GM12874 (cell line): ENCODE data around the gene PLD4.

Experiments
- TF ChIP-seq, protein P1 (sequence below): IDR thresholded peaks from 2 replicates; pipeline ENCODE4 v1.5.1; 2011; ENCODE audit warnings: low read depth, mild to moderate bottlenecking, control low read depth, low read length, moderate library complexity; ENCODE audit not compliant: insufficient read depth

Gene PLD4

DNA sequence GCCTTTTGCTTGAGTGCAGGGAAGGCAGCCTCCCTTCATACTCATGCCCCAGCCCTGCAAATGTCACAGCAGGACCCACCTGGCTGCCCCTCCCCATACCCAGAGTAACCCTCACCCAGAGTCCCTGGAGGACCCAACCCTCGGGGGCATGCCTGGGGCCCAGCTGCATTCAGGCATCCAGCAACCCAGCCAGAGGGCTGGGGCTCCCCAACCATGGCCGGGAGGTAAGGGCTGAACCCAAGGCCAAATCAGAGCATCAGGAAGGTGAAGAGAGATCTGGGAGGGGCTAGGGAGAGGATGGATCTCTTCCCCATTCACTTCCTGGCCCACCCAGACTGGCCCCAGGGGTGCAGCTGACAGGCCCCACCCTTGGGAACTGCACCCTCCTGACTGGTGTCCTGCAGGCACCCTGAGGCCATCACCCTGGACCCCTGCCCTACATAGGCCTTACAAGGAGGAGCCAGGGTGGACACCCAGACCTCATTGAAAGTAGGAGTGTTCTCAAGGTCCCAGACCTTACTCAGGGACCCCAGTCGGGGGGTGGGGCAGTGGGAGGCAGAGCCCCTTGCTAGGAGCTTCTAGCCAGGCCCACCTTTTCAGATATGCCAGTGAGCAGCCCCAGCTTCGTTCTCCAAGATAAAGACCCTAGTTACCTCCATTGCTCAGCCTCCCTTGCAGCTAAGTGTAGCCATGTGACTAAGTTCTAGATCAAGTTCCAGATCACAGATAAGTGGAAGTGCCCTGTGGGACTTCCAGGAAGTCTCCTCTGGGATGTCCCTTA lies 849 bp upstream of the PLD4 start:
- TF ChIP-seq, protein P1, sequence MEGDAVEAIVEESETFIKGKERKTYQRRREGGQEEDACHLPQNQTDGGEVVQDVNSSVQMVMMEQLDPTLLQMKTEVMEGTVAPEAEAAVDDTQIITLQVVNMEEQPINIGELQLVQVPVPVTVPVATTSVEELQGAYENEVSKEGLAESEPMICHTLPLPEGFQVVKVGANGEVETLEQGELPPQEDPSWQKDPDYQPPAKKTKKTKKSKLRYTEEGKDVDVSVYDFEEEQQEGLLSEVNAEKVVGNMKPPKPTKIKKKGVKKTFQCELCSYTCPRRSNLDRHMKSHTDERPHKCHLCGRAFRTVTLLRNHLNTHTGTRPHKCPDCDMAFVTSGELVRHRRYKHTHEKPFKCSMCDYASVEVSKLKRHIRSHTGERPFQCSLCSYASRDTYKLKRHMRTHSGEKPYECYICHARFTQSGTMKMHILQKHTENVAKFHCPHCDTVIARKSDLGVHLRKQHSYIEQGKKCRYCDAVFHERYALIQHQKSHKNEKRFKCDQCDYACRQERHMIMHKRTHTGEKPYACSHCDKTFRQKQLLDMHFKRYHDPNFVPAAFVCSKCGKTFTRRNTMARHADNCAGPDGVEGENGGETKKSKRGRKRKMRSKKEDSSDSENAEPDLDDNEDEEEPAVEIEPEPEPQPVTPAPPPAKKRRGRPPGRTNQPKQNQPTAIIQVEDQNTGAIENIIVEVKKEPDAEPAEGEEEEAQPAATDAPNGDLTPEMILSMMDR: no peak

DNA sequence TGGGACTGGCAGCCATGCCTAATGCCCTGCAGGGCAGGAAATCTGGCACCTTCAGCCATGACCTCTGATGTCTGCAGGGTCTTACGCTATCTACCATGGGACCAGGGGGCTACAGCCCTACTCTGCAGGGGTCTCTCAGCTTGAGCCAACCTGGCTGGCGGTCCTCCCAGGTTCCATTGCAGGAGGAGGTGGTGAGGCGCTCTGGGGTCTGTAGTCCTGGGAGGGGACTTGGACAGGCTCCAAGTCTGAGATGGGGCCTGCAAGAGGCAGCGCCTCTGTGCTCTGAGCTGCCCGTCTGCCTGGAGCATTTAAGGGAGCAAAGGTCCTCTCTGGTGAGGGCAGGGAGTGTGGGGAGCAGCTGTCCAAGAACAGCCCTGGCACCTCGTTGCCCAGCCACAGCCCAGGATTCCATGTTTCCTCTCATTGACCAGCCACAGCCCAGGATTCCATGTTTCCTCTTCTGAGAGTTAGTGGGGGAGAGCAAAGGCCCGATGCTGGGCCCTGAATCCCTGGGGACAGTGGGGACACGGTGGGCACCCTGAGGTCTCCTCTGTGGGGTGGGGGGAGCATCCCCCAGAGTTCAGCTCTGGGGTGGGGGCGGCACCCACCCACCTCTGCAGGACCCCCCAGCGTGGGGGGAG lies 655 bp downstream of the PLD4 start:
- TF ChIP-seq, protein P1: no peak

DNA sequence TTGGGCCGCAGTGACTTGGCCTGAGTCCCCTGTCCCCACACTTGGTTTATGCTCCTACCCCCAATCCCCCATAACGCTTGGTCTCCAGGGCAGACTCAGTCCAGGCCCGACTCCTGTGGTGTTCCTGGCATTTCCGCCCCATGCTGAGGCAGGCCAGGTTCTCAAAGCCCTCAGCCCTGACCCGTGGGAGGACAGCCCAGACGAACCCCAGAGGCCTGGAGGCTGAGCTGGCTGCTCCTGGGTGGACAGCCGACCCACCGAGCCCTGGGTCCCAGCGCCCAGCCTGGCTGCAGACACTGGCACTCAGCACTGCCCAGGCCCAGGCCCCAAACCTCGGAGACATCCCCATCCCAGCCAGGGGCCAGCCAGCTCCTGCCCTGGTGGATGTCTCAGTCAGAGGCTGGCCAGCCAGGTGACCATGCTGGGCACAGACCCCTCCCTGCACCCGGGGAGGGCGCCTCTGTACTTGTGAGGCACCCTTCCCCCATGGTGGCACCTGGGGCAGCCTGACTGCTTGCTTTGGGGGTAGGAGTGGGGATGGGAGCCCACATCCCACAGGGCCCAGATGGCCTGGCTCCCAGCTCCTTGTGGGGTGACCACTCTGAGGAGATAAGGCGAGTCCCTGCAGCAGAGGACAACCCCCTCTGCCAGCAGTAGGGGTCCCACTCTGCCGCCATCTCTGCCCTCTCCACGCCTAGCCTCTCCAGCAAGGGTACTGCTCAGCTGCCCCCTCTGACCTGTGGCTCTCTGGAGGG lies 1.4 kb downstream of the PLD4 start:
- TF ChIP-seq, protein P1: no peak

DNA sequence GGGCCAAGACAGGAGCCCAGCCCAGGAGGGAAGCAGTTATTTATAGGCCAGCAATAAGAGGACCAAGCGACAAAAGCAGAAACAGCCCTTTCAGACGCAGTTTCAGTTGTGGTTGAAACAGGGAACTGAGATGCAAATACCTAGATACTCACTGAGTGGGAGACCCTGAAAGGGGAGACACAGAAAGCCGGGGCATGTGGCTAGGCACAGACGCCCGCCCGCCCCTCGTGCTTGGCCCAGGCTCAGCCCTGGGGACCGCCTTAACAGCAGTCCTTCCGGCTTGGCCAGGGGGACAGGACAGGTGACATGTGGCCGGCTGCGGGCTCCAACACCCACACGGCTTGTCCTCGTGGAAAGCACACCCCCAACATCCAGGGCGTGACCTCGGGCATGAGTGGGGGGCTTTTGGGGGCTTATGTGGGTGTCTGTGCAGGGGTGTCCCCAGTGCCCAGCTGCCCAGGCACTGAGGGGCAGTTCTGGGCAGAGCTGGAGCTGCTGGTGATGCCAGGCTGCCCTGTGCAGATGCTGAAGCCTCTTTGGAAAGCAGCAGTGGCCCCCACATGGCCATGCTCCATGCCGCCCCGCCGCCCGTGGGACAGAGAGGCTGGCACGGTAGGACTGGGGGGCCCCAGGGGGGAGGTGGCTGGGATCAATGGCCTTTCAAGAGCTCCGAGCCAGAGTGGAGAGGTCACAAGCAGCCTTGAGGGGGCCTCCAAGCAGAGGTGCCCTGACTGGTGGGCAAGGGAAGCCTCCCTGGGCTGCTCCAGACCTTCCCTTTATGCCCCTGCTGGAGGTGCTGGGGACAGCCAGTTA lies 2.1 kb downstream of the PLD4 start:
- TF ChIP-seq, protein P1: no peak

DNA sequence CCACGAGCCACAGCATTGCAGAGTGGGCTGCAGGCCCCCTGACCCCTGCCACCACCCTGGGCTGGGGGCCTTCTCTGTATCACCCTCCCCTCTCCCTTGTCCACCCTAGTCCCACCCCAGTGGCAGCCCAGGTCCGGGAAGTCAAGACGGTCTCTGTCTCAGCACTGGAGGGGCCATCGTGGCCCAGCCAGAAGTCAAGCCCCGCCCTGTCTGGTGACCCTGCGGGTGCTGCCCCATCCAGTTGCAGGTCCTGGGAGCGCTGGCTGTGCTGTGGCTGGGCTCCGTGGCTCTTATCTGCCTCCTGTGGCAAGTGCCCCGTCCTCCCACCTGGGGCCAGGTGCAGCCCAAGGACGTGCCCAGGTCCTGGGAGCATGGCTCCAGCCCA lies 2.7 kb downstream of the PLD4 start:
- TF ChIP-seq, protein P1: no peak

DNA sequence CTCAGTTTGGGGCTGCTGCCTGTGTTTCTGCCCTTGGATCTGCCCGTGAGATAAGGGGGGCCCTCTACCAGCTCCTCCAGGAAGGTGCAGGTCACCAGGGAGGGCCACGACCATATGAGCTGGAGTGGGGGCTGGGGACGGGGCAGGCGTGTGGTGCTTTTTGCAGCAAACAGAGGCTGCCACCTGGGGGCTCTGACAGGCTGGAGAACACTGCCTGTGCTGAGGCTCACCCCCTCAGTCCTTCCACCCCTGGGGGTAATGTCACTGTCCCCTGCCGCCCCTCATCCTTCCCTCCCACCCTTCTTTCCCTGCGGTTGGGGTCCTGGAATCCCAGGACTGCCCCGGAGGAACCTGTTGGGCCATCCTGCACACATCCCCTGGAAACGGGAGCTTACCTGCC lies 3.2 kb downstream of the PLD4 start:
- TF ChIP-seq, protein P1: no peak
